Activated gamma-delta T cell (primary cell): Measurements from ENCODE around the gene LMNA.
"Not testable (repeated sequence)": the region's sequence is repeated elsewhere in the genome, so short reads cannot be mapped to it uniquely, and the experiment has no call there.

Experiments
- DNase-seq: peaks from one replicate; lab custom pipeline; 2025; lab: John Stamatoyannopoulos, UW

LMNA gene

DNA sequence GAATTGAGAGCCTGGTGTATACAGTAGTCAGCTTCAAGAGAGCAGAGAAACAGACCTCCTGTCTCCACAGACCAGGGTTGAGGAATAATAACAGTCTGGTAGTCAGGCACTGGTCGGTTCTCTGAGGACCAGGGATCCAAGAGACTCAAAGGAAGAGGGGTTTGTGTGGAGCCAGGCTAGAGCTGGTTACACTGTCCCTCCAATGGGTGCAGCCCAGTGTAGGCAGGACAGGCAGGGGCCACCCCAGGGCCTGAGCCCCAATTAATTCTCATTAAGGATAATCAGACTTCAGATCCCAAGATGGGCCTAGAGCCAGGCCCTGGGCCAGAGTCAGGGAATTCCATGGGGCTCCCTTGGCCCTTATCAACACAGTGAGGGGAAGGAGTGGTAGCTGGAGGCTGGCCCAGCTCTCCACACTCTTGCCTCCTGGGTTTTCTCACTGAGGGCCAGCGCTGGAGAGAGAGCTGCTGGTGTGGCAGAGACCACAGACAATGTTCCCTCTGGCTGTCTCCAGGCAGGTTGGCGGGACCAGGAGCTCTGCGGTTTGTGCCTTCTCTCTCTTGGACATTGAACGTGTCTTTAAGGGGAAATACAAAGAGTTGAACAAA, 48.0 kb downstream of the LMNA start:
- no peak for DNase-seq

DNA sequence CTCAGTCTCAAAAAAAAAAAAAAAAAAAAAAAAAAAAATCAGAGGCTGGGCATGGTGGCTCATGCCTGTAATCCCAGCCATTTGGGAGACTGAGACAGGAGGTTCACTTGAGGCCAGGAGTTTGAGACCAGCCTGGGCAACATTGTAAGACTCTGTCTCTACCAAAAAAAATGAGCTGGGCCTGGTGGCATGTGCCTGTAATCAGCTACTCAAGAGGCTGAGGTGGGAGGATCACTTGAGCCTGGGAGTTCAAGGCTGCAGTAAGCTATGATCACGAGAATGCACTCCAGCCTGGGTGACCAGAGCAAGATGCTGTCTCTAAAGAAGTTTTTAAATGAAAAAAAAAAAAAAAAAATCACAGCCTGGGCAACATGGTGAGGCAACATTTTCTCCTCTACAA, 49.2 kb downstream of the LMNA start:
- no peak for DNase-seq

DNA sequence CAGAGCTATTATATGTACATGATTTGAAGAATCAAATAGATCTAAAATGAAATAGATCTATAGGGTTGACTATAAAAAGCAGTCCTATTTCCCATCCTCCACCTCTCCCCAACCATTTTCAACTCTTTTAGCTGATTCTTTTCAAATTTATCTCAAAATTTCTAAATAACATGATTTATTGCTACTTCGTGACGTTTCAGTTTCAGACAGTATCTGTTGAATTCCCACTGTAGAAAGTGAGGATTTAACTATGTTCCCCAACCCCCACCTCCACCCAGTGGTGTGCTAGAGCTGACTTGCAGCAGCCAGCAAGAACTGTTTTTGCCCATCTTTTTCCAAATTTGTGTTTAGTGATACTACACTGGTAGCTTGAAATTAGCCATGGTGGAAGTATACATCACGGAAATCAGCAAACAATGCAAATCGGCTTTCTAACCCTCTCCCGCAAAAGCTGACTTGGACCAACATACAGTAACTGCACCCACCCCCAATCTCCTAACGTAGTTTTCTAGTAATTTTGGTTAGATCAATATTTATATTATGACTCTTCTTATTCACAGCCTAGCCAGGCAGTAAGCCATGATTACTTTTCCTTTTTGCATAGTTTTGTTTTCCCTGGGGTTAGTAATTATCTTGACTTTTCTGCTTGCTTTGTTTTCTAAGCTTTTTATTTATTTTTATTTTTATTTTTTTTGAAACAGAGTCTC, 49.8 kb downstream of the LMNA start:
- no peak for DNase-seq

DNA sequence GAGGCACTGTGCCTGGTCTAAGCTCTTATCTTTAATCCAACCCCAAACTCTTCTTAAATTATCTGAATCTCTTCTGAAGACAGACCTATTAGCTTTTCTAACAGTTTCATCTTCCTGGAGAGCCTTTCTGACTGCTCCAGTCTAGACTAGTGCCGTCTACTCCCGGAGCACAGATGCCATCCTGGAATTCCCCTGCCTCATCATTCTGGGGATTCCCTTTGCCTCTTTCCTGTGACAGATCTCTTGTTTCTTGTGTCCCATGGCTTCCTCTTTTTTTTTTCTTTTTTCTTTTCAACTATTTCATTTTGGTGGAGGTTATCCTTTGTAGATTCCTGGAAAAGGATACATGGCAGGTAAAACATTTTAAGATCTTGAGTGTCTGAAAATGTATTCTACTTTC, 50.6 kb downstream of the LMNA start:
- DNase-seq: no peak

DNA sequence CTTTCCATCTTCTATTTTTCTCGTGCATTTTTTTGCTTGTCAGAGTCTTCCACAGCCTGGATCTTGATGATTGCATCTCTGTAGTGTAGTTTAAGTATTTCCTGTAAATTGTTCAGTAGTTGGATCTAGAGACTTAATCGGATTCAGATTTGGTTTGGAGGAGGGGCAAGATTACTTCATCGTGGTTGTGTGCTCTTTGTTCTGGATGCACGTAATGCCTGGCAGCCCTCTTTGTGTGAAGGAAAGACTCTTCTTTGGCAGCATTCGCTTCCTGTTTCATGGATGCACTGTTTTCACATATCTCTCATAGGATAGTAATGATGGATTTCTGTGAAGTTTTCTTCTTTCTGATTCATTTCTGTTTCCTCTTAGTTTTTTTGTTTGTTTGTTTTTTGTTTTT, 53.0 kb downstream of the LMNA start:
- DNase-seq: no peak

DNA sequence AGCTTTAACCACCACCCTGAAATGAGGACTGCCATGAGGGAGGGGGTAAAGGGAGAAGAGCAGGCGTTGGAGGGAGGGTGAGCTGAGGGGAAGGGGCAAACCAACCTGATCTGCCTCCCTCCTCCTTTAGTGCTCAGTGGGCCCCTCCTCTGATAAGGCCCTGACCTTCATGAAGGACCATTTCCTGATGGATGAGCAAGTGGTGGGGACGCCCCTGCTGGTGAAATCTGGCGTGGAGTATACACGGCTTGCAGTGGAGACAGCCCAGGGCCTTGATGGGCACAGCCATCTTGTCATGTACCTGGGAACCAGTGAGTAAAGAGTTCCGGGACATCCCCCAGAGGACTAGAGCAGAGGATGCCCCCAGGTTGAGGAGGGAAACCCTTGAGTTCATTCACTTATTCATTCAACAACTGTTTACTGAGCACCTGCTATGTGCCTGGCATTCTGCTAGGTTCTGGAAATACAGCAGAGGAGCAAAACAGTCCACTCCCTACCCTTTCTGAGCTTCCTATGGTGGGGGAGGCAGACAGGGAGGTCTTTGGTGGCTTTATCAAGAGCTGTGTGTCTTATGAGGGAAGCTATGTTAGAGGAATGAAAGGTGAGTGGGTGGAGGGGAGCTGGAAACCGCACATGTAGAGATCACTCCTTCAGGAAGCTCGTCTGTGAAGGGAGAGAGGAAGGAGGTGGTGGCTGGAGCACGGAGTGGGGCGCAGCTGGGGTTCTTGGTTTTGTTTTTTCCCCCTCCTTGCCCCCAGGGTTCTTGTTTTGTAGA, 58.4 kb downstream of the LMNA start:
- DNase-seq: no peak

DNA sequence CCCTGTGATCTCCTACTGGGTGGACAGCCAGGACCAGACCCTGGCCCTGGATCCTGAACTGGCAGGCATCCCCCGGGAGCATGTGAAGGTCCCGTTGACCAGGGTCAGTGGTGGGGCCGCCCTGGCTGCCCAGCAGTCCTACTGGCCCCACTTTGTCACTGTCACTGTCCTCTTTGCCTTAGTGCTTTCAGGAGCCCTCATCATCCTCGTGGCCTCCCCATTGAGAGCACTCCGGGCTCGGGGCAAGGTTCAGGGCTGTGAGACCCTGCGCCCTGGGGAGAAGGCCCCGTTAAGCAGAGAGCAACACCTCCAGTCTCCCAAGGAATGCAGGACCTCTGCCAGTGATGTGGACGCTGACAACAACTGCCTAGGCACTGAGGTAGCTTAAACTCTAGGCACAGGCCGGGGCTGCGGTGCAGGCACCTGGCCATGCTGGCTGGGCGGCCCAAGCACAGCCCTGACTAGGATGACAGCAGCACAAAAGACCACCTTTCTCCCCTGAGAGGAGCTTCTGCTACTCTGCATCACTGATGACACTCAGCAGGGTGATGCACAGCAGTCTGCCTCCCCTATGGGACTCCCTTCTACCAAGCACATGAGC, 62.2 kb downstream of the LMNA start:
- no peak for DNase-seq

DNA sequence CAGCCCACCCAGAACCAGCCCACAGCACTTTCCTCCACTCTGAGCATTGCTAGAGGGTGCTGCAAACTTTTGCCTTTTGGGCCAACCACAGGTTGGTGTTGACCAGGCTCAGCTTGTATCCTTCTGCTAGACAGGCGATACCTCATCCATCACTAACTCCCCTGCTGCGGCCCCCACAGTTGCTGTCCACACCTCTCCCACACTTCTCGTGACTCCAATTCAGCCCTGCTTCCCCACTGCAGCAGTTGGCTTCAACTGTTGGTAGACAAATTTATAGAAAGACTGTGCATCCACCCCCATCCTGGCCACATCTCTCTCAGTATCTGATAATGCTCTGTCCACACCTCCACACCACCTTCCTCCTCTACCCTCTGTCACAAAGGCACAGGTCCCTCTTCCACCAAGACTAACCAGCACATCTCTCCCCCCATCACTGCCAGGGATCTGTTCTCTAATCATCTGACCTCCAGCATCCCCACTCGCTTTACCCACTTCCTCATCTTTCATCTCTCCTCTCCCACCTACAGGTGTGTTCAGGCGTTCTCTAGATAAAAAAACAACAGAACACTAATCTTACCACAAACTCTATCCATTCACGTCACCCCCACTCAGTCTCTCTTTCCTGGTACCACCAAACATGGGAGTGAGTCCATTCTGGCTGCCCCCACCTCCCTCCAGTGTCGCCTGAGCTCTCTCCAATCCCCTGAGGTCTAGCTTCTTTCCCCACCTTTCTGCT, 63.6 kb downstream of the LMNA start:
- DNase-seq: no peak

DNA sequence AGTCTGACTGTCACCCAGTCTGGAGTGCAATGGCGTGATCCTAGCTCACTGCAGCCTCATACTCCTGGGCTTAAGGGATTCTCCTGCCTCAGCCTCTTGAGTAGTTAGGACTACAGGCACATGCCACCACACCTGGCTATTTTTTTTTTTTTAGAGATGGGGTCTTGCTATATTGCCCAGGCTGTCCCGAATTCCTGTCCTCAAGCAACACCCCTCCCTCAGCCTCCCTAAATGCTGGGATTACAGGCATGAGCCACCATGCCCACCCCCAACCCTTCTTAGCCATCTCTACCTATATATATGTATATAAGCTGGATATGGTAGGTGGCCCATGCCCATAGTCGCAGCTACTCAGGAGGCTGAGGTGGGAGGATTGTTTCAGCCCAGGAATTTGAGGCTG, 66.0 kb downstream of the LMNA start:
- DNase-seq: no peak

DNA sequence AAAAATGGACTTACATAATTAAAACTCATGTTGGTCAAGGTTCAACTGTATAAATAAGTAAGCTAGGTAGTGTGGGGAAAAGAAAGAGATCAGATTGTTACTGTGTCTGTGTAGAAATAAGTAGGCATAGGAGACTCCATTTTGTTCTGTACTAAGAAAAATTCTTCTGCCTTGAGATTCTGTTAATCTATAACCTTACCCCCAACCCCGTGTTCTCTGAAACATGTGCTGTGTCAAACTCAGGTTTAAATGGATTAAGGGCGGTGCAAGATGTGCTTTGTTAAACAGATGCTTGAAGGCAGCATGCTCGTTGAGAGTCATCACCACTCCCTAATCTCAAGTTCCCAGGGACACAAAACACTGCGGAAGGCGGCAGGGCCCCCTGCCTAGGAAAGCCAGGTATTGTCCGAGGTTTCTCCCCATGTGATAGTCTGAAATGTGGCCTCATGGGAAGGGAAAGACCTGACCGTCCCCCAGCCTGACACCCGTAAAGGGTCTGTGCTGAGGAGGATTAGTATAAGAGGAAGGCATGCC, 66.9 kb downstream of the LMNA start:
- not testable (repeated sequence) for DNase-seq

DNA sequence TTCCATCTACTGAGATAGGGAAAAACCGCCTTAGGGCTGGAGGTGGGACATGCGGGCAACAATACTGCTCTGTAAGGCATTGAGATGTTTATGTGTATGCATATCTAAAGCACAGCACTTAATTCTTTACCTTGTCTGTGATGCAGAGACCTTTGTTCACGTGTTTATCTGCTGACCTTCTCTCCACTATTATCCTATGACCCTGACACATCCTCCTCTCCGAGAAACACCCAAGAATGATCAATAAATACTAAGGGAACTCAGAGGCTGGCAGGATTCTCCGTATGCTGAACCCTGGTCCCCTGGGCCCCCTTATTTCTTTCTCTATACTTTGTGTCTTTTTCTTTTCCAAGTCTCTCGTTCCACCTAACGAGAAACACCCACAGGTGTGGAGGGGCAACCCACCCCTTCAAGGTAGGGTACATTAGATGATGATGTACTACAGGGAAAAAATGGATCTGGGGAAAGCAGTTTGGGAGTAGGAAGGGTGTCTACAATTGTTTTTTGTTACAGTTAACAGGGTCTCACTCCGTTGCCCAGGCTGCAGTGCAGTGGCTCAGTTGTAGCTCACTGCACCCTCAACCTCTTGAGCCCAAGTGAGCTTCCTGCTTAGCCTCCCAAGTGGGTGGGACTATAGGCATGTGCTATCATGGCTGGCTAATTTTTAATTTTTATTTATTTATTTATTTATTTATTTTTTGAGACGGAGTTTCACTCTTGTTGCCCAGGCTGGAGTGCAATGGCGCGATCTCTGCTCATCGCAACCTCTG, 67.7 kb downstream of the LMNA start:
- DNase-seq: not testable (repeated sequence)

DNA sequence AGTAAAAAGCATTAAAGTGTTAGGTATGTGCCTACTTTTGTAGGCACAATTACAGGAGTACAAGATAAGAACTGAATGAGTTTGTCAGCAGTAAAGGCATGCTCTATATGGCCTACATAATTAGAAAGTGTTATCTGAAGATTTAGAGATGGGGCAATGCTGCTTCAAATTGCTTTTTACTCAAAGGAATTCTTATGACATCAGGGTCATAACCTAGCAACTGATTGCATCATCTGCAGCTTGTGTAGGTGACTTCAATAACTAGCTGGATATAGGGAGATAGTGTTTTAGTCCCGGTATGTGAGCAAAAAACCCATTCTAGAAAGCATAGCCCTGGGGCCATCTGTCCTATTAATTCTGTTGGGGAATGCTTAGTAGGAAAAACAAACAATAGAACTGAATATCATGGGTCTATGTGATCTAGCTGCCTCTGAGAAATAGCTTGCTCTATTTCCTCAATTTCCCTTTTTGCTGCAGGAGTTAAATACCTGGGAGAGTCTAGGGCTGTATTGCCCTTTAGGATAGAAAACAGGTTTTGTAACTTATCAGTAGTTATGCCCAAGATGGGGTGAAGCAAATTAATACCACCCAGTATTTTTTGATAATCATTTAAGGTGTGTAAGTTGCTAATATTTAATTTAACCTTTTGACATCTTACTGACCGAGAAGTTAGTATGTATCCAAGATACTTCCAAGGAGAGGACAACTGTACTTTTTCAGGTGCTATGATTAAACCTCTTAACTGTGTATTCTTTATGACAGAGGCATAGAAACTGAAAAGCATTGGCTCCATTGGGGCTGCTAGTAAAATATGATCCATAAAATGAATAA, 72.1 kb downstream of the LMNA start:
- DNase-seq: not testable (repeated sequence)
